Smooth muscle cell (in vitro differentiated cells): ENCODE measurements around the gene VSIG2. TPM values are rescaled to one million over a fixed set of nuclear protein-coding genes. Genes with fewer than 3 reads are reported as not detected.

Experiments used
- DNase-seq: peaks from one replicate; lab custom pipeline; 2025; ENCODE audit not compliant: unreplicated experiment; lab: John Stamatoyannopoulos, UW
- H2AFZ ChIP-seq: fragments of 200-600 bp; sonication (generic); 2 replicates; pipeline ENCODE4 v1.6.0; 2016; ENCODE audit warnings: antibody characterized with exemption, low read depth, mild to moderate bottlenecking
- H3F3A ChIP-seq: fragments of 200-600 bp; sonication (generic); 2 replicates; pipeline ENCODE4 v1.6.0; 2017; ENCODE audit warnings: antibody characterized with exemption, low read depth
- H3K27ac ChIP-seq: fragments of 200-600 bp; sonication (generic); 2 replicates; pipeline ENCODE4 v1.5.1; 2016; ENCODE audit warnings: low read depth, mild to moderate bottlenecking
- H3K27me3 ChIP-seq: fragments of 200-600 bp; sonication (generic); 2 replicates; pipeline ENCODE4 v1.6.1; 2016; ENCODE audit warnings: low read depth, mild to moderate bottlenecking
- H3K36me3 ChIP-seq: fragments of 200-600 bp; sonication (generic); 2 replicates; pipeline ENCODE4 v1.5.1; 2016; ENCODE audit warnings: low read depth
- H3K4me1 ChIP-seq: fragments of 200-600 bp; sonication (generic); 2 replicates; pipeline ENCODE4 v1.5.1; 2016; ENCODE audit warnings: low read depth
- H3K4me2 ChIP-seq: fragments of 200-600 bp; sonication (generic); 2 replicates; pipeline ENCODE4 v1.6.0; 2016; ENCODE audit warnings: mild to moderate bottlenecking
- H3K4me3 ChIP-seq: fragments of 200-600 bp; sonication (generic); 2 replicates; pipeline ENCODE4 v1.5.1; 2016; ENCODE audit warnings: mild to moderate bottlenecking
- H3K79me2 ChIP-seq: fragments of 200-600 bp; sonication (generic); 2 replicates; pipeline ENCODE4 v1.6.0; 2016; ENCODE audit warnings: low read depth, mild to moderate bottlenecking
- H3K9ac ChIP-seq: fragments of 200-600 bp; sonication (generic); 2 replicates; pipeline ENCODE4 v1.6.0; 2016; ENCODE audit warnings: low read depth
- H3K9me3 ChIP-seq: fragments of 200-600 bp; sonication (generic); replicated peaks from 2 replicates; pipeline ENCODE4 v1.5.1; 2016; ENCODE audit warnings: low read depth
- H4K20me1 ChIP-seq: fragments of 200-600 bp; sonication (generic); 2 replicates; pipeline ENCODE4 v1.6.0; 2016; ENCODE audit warnings: low read depth
- CTCF ChIP-seq: fragments of 200-600 bp; sonication (generic); IDR thresholded peaks from 2 replicates; pipeline ENCODE4 v1.5.1; 2017; ENCODE audit warnings: borderline replicate concordance, mild to moderate bottlenecking, antibody characterized with exemption; ENCODE audit not compliant: insufficient read depth, poor library complexity, severe bottlenecking
- WGBS: methylation state at CpG from one replicate; pipeline ENCODE4 v1.1.7; 2016; ENCODE audit warnings: low lambda C conversion rate; 5-methylcytosine and 5-hydroxymethylcytosine counted together
- polyA plus RNA-seq: library from polyadenylated mRNA; unstranded; fragments of >200 nt; fragmentation: Nextera tagmentation; extraction: Ambion mirVana; gene quantifications from 2 replicates; pipeline ENCODE4 v1.2.1, GENCODE V29; 2016
- total RNA-seq: library from RNA; depleted of rRNA; stranded (reverse); fragments of >200 nt; gene quantifications from 2 replicates; pipeline ENCODE4 v1.2.3, GENCODE V29; 2014

Gene VSIG2
- total and polyA plus RNA-seq, 2 experiments from 2014 or later: not detected

- peak overlapping the region; percentile 90 for H3K4me2 ChIP-seq
- no peak overlapping the region for H3K27ac ChIP-seq
- no peaks in the 10 kb centered on the region for H3K9me3 ChIP-seq
- H3K27me3 ChIP-seq: peaks cover 100% of the 10 kb centered on the region
- no peak overlapping the region for H2AFZ ChIP-seq
- H4K20me1 ChIP-seq: no peaks in the 10 kb centered on the region
- H3K4me3 ChIP-seq: peak overlapping the region; percentile 61
- TF ChIP-seq CTCF: no peak
- no peak for DNase-seq
- H3K79me2 ChIP-seq: no peaks in the 10 kb centered on the region
- no peak overlapping the region for H3K9ac ChIP-seq
- WGBS: 3% methylated on average over 27 of the region's 44 CpGs
- no peaks in the 10 kb centered on the region for H3K36me3 ChIP-seq
- H3F3A ChIP-seq: no peaks in the 10 kb centered on the region
- H3K4me1 ChIP-seq: peaks cover 21% of the 10 kb centered on the region
Observed at GRCh38 chr11:124745270-124745834, 6.7 kb downstream of the VSIG2 start.

GRCh38 chr11:124743050-124743449 is 9.0 kb downstream of the VSIG2 start:
- H2AFZ ChIP-seq: no peak overlapping the region
- 60% methylated on average over 6 of the region's 6 CpGs for WGBS
- H3K36me3 ChIP-seq: no peaks in the 10 kb centered on the region
- no peak overlapping the region for H3K9ac ChIP-seq
- H3K4me1 ChIP-seq: peaks cover 23% of the 10 kb centered on the region
- H4K20me1 ChIP-seq: no peaks in the 10 kb centered on the region
- no peak for TF ChIP-seq CTCF
- DNase-seq: no peak
- no peaks in the 10 kb centered on the region for H3K79me2 ChIP-seq
- no peak overlapping the region for H3K4me3 ChIP-seq
- H3F3A ChIP-seq: no peaks in the 10 kb centered on the region
- H3K4me2 ChIP-seq: no peak overlapping the region
- no peak overlapping the region for H3K27ac ChIP-seq
- peaks cover 93% of the 10 kb centered on the region for H3K27me3 ChIP-seq
- no peaks in the 10 kb centered on the region for H3K9me3 ChIP-seq

GRCh38 chr11:124742555-124742954 is 9.5 kb downstream of the VSIG2 start:
- no peaks in the 10 kb centered on the region for H4K20me1 ChIP-seq
- peaks cover 93% of the 10 kb centered on the region for H3K27me3 ChIP-seq
- H3K9ac ChIP-seq: no peak overlapping the region
- H3K27ac ChIP-seq: no peak overlapping the region
- H3F3A ChIP-seq: no peaks in the 10 kb centered on the region
- no peak overlapping the region for H3K4me2 ChIP-seq
- peaks cover 26% of the 10 kb centered on the region for H3K4me1 ChIP-seq
- no peak for DNase-seq
- TF ChIP-seq CTCF: no peak
- H2AFZ ChIP-seq: no peak overlapping the region
- H3K4me3 ChIP-seq: no peak overlapping the region
- H3K9me3 ChIP-seq: no peaks in the 10 kb centered on the region
- H3K36me3 ChIP-seq: no peaks in the 10 kb centered on the region
- WGBS: 69% methylated on average over 2 of the region's 2 CpGs
- no peaks in the 10 kb centered on the region for H3K79me2 ChIP-seq

- Histone ChIP-seq H3K79me2 (no peaks in the 10 kb centered on the region), H3K36me3 (no peaks in the 10 kb centered on the region), H3K4me1 (peaks cover 16% of the 10 kb centered on the region), H3K27me3 (peaks cover 93% of the 10 kb centered on the region), H3K9me3 (no peaks in the 10 kb centered on the region), H3K4me2 (peak overlapping the region; percentile 89), H3F3A (no peaks in the 10 kb centered on the region), H3K4me3 (peak overlapping the region; percentile 60), H2AFZ (peak overlapping the region; percentile 70), H3K9ac (no peak overlapping the region), H3K27ac (no peak overlapping the region), H4K20me1 (no peaks in the 10 kb centered on the region)
- peak; percentile 37 for TF ChIP-seq CTCF
- WGBS: 5% methylated on average over 36 of the region's 37 CpGs
- DNase-seq: no peak
Observed at GRCh38 chr11:124740277-124740882, 11.7 kb downstream of the VSIG2 start.
